Gastroesophageal sphincter (tissue), 4 donors: ENCODE measurements around the gene CNNM3. TPM values are rescaled to one million over a fixed set of nuclear protein-coding genes. Genes with fewer than 3 reads are reported as not detected.

Experiments
- ATAC-seq: fragments of 150-250 bp; one replicate; pipeline ENCODE4 v1.9.1; 2016; ENCODE audit warnings: mild to moderate bottlenecking, moderate library complexity
- H3K27ac ChIP-seq, 4 donors: fragments of 200-600 bp; sonication (generic) in 3 of 4; 1 replicate in 3 of 4; 2 replicates in 1 of 4; pipeline ENCODE4 v1.5.1; 2016 to 2019
- H3K27me3 ChIP-seq: fragments of 200-600 bp; sonication (generic); one replicate; pipeline ENCODE4 v1.5.1; 2019
- H3K36me3 ChIP-seq, 2 donors: fragments of 200-600 bp; sonication (generic); one replicate each; pipeline ENCODE4 v1.5.1; 2019; ENCODE audit warnings: control low read depth in 1 of 2
- H3K4me1 ChIP-seq, 3 donors: fragments of 200-600 bp; sonication (generic); 1 replicate in 2 of 3; 2 replicates in 1 of 3; pipeline ENCODE4 v1.5.1; 2016 to 2019; ENCODE audit warnings: control low read depth in 2 of 3
- H3K4me3 ChIP-seq, 2 donors: fragments of 200-600 bp; sonication (generic); one replicate each; pipeline ENCODE4 v1.5.1; 2019; ENCODE audit warnings: mild to moderate bottlenecking in 1 of 2, moderate library complexity in 1 of 2
- H3K9me3 ChIP-seq, 3 donors: fragments of 200-600 bp; sonication (generic); one replicate each; pipeline ENCODE4 v1.5.1; 2017 to 2019; ENCODE audit warnings: control low read depth in 2 of 3
- EP300 ChIP-seq: sonication (generic); formaldehyde crosslinking; IDR thresholded peaks from one replicate; pipeline ENCODE4 v1.6.1; 2017; ENCODE audit warnings: antibody characterized with exemption, mild to moderate bottlenecking
- POLR2A ChIP-seq, 2 donors: fragments of 450-650 bp; IDR thresholded peaks; one replicate each; pipeline ENCODE4 v1.6.1; 2017; ENCODE audit warnings: antibody characterized with exemption in 2 of 2, mild to moderate bottlenecking in 2 of 2, moderate library complexity in 1 of 2
- POLR2AphosphoS5 ChIP-seq: sonication (generic); formaldehyde crosslinking; IDR thresholded peaks from one replicate; pipeline ENCODE4 v1.6.1; 2017; ENCODE audit warnings: antibody characterized with exemption
- WGBS, 2 donors: methylation state at CpG; one replicate each; pipeline ENCODE4 v1.1.5; 2018; ENCODE audit warnings: low coverage in 1 of 2; 5-methylcytosine and 5-hydroxymethylcytosine counted together
- small RNA-seq, 4 donors: library from RNA; depleted of rRNA; stranded (forward); fragments of <200 nt; gene quantifications; one replicate each; pipeline ENCODE3, GENCODE V24; 2016
- total RNA-seq, 4 donors: library from RNA; depleted of rRNA; stranded (reverse); fragments of >200 nt; gene quantifications; one replicate each; pipeline ENCODE4 v1.1.0, GENCODE V29; 2016
- TF ChIP-seq, protein P1 (sequence below), 4 experiments: fragments of 200-600 bp in 2 of 4; fragments of 450-650 bp in 2 of 4; sonication (generic) in 1 of 4; IDR thresholded peaks; one replicate each; pipeline ENCODE4 v1.5.1; 2017 to 2019; ENCODE audit warnings: antibody characterized with exemption in 4 of 4, mild to moderate bottlenecking in 2 of 4, moderate library complexity in 2 of 4

The CNNM3 gene
- total RNA-seq, 4 donors from 2014 or later = 10.4 to 21.6 (median 18.9) TPM

DNA sequence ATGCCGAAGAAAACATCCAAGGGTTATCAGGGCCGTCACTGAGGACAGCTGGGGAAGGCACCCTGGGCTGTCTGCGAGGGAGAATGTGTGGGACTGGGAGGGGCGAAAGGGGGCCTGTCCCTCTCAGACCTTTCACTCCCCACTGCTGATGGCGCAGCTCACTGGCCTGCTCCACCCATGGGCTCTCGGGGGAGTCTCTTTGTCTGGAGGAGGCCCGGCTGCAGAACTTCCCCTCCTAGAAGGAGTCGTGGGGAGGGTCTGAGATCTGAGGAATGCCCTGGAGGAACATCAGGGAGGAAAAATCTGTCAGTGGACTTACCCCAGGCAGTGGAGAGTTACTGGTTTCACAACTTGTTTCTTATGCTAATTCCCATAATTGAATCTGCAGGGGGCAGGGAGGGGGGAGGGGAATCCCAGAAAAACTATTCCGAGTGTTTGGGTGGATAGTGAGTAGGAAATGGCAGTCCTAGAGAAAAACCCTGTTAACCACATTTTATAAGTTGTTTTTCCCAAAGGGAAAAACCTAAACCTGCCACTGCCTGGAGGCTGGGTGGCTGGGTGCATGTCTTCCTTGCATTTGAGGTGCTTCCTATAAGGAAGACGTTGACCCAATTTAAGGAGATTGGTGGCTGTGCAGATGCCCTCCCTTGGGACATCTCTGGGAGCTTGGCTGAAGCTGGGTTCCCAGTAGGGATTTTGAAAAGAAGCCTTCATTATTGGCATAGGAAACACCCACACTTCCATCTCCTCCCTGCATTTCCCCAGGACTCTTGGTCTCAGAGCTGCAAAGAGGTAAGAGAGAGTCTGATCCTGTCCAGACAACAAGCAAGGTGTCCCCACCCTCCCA lies 65.5 kb downstream of the CNNM3 start:
- H3K27me3 ChIP-seq = no peaks in the 10 kb centered on the region
- TF ChIP-seq POLR2AphosphoS5 (no peak), EP300 (no peak), POLR2A (IDR thresholded peaks at IDR 0.05) (no peak)
- TF ChIP-seq, protein P1, sequence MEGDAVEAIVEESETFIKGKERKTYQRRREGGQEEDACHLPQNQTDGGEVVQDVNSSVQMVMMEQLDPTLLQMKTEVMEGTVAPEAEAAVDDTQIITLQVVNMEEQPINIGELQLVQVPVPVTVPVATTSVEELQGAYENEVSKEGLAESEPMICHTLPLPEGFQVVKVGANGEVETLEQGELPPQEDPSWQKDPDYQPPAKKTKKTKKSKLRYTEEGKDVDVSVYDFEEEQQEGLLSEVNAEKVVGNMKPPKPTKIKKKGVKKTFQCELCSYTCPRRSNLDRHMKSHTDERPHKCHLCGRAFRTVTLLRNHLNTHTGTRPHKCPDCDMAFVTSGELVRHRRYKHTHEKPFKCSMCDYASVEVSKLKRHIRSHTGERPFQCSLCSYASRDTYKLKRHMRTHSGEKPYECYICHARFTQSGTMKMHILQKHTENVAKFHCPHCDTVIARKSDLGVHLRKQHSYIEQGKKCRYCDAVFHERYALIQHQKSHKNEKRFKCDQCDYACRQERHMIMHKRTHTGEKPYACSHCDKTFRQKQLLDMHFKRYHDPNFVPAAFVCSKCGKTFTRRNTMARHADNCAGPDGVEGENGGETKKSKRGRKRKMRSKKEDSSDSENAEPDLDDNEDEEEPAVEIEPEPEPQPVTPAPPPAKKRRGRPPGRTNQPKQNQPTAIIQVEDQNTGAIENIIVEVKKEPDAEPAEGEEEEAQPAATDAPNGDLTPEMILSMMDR (IDR thresholded peaks at IDR 0.05) = no peak
- H3K36me3 ChIP-seq = no peaks in the 10 kb centered on the region
- H3K4me1 ChIP-seq = peaks cover 0 to 19% (median 4%) of the 10 kb centered on the region in 3 donors
- H3K27ac ChIP-seq = no peak overlapping the region
- ATAC-seq = no peak
- 58 to 70% methylated on average over 4 to 7 of the region's 10 CpGs for whole genome bisulfite sequencing, 2 donors
- no peaks in the 10 kb centered on the region for H3K9me3 ChIP-seq
- H3K4me3 ChIP-seq = no peak overlapping the region

DNA sequence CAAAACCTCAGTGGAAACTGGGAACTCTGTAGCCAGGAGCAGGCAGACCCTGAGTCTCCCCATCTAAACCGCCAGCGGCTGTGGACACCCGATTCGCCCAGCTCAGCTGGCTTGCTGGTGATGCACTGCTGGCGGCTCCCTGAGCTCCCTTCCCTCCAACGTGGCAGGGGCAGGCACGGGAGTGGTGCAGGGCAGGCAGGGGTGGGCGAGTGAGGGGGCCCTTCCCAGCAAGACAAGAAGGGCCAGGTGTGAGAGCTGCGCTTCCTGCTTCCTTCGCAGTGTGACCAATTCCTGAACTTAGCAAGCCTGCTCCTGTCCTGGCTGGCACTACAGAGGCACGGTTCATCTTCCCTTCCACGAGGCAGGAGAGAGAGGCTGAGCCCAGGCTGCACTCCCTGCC lies 66.2 kb downstream of the CNNM3 start:
- peaks cover 0 to 26% (median 8%) of the 10 kb centered on the region in 3 donors for H3K4me1 ChIP-seq
- no peaks in the 10 kb centered on the region for H3K36me3 ChIP-seq
- no peaks in the 10 kb centered on the region for H3K27me3 ChIP-seq
- ATAC-seq = no peak
- H3K27ac ChIP-seq = no peak overlapping the region
- H3K4me3 ChIP-seq = no peak overlapping the region
- WGBS, 2 donors = no CpG with 5 or more reads among the region's 12 CpGs
- TF ChIP-seq, protein P1 (IDR thresholded peaks at IDR 0.05) = no peak
- no peak for TF ChIP-seq POLR2A (IDR thresholded peaks at IDR 0.05)
- no peak for TF ChIP-seq POLR2AphosphoS5
- no peak for TF ChIP-seq EP300
- no peaks in the 10 kb centered on the region for H3K9me3 ChIP-seq

DNA sequence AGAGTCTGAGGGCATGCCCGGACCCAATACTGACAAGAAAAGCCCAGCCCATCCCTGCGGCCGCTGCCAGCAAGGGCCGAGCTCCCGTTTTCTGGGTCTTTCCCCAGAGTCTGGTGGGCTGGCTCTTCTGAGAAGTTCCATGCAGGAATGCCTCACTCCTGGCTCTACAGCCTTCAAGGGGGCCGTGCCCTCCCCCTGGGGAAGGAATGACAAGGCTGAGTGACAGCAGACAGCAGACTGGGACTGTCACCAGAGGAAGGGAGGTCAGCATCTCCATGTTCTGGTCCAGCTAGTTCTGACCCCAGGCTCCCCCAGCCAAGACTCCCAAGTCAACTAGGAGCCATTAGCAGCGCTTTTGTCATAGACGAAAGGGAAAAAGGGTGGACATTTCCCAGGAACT lies 66.8 kb downstream of the CNNM3 start:
- no peak for ATAC-seq

DNA sequence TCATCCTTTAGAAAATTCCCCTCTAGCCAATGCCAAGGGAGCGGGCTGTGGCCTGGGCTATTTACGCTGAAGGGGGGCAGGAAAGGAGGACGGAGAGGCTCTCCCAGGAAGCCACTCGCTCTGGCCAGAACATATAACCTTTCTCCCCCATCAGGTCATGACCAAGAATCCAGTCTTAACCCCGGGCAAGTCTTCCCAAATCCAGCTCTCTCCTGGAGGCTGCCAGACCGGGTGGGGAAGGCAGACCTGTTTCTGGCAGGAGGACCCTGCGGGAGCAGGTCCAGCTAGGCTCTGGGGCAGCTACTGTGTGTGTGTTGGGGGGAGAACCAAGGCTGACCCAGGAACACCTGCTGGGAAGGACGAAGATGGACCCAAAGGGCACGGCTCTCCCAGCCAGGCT lies 67.2 kb downstream of the CNNM3 start:
- Histone ChIP-seq H3K4me3 (no peak overlapping the region), H3K4me1 (peaks cover 2 to 36% (median 18%) of the 10 kb centered on the region in 3 donors), H3K27ac (no peak overlapping the region), H3K27me3 (no peaks in the 10 kb centered on the region), H3K36me3 (no peaks in the 10 kb centered on the region), H3K9me3 (no peaks in the 10 kb centered on the region)
- ATAC-seq = no peak
- TF ChIP-seq, protein P1 (IDR thresholded peaks at IDR 0.05) = no peak
- TF ChIP-seq POLR2A (IDR thresholded peaks at IDR 0.05) (no peak), EP300 (no peak), POLR2AphosphoS5 (no peak)
- WGBS, 2 donors = no CpG with 5 or more reads among the region's 9 CpGs

More for the DNA sequence above, 66.8 kb downstream of the CNNM3 start:
- Histone ChIP-seq H3K9me3 (no peaks in the 10 kb centered on the region), H3K4me3 (no peak overlapping the region), H3K27me3 (no peaks in the 10 kb centered on the region), H3K36me3 (no peaks in the 10 kb centered on the region), H3K27ac (no peak overlapping the region), H3K4me1 (peaks cover 0 to 32% (median 14%) of the 10 kb centered on the region in 3 donors)
- TF ChIP-seq POLR2A (IDR thresholded peaks at IDR 0.05) = no peak
- TF ChIP-seq POLR2AphosphoS5 = no peak
- TF ChIP-seq, protein P1 (IDR thresholded peaks at IDR 0.05) = no peak
- TF ChIP-seq EP300 = no peak
- no CpG with 5 or more reads among the region's 8 CpGs for WGBS, 2 donors

Small RNA genes lying within 50 kb of the gene (small RNA-seq; reads per million reads assigned to genes)
- gene MIR3127 = 0.18 to 2.5 (median 0.71) reads per million in 4 donors

Other genes with a start within 250 kb of the CNNM3 start
- gene KANSL3, start 178.0 kb upstream of the CNNM3 start, total RNA-seq = 10 to 100 TPM; 50.9 to 66.7 (median 60.6) TPM
- not detected for gene FER1L5, start 173.5 kb upstream of the CNNM3 start, total RNA-seq
- 10 to 100 TPM; 18.1 to 22.9 (median 21.5) TPM for gene LMAN2L, start 76.2 kb upstream of the CNNM3 start, total RNA-seq
- gene CNNM4, start 55.4 kb upstream of the CNNM3 start, total RNA-seq = 1 to 10 TPM; 2.7 to 6.1 (median 5.5) TPM
- gene ANKRD23, start 27.8 kb downstream of the CNNM3 start, total RNA-seq = 1 to 10 TPM; 1.2 to 4.9 (median 3.1) TPM
- 10 to 100 TPM; 13.3 to 20.4 (median 17.1) TPM for gene ANKRD39, start 41.7 kb downstream of the CNNM3 start, total RNA-seq
- 10 to 100 TPM; 58.7 to 66.6 (median 62.8) TPM for gene SEMA4C, start 53.8 kb downstream of the CNNM3 start, total RNA-seq
- 1 to 10 TPM in 1 of 4 donors, not detected in 3; 2.5 TPM for gene FAM178B, start 170.3 kb downstream of the CNNM3 start, total RNA-seq